Activated CD8-positive, alpha-beta memory T cell treated with anti-CD3 and anti-CD28 coated beads for 4 hours (primary cell): ENCODE measurements around the gene ZNF222.
A peak's percentile ranks its signal among the peaks of the same experiment; 100 is the strongest.

Experiments
- DNase-seq, 2 donors: peaks; one replicate each; pipeline ENCODE4 v3.0.0-alpha.2; 2020; ENCODE audit warnings: low read depth in 2 of 2

Gene ZNF222

DNA sequence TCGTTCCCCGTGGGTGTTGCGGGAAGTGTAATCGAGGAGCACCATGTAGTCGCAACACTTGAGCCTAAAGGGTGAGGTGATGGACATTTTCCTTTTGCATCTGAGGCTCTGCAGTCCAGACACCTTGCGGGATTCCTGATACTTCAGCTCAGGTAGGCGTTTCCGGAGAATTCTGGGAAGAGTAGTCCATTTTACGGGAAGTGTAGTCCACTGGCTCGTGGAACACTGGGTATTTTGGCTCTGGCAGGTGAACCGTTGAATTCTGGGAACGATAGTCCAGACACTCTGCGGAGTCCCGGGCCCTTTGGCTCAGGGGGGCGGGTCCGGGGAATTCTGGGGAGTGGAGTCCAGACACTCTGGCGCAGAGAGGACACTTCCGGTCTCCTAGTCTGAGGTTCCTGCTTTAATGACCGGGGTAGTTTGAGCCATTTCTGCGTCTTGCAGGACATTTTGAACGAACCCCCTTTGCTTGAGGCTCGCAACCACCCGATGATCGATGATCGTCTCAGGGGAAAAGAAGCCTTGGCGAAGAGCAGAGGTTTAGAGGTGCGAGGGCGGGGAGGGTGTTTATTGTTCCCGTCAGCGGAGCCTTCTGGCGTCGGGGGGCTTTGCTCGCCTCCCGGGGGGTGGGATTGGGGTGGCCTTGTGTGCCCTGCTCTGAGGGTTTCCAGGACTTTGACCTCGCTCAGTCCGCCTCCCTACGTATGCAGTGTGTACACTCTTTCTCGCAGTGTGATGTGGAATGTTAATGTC, 26.6 kb downstream of the ZNF222 start, which contains the start of gene ZNF223:
TSS of gene ZNF223 (plus strand) at position 387 of the 753 bp plus-strand sequence. CDS start 3,141 bp downstream, outside the sequence.
- DNase-seq: peak; percentile 34 to 43

DNA sequence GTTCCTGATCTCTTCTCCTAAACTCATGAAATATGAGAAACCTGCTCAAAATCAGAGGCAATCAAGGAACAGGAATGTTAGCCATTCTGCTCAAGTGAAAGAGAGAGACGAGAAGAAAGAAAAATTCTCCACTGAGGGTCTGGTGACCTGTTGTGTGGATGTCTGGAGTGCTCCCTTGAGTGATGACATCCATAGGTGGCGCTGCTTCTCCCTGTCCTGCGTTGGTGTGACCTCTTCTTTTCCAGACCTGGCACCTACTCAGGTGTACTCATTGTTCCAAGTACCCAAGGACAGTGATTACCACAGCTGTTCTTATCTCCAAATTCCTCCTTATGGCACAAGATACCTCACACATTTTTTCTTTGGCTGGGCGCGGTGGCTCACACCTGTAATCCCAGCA, 30.7 kb downstream of the ZNF222 start:
- no peak for DNase-seq

DNA sequence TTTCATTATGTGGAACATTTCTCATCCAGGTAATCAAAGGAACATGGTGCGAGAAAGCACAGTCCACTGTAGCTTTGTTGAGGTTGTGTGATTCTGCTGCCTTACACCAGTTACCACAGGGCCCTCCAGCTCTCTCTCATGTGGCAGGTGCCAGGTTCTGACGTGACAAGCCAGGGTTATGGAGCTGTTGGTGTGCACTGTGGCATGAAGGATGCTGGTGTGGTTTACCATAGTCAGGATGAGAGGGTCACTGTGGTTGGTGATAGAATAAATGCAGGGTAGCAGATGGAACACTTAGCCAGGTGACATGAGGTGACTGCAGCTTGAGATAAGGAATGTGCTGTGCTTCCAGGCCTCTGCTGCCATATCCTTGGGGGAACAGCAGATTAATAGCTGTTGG, 34.0 kb downstream of the ZNF222 start:
- DNase-seq: no peak

DNA sequence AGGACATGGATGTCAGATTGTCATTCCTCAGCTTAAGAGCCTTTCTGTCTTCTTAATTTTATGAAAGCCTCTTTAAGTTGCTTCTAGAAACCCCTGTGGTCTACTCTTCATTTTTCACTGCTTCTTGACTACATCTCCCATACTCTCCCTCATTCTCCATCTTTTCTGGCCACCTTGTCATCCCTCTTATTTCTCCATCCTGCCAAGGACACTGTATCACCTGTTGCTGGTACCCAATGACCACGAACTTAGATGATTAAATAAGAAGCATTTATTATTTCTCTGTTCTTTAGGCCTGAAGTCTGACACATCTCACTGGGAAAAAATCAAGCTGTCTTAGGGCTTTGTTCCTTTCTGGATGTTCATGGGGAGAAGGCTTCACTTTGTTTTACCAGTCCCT, 35.9 kb downstream of the ZNF222 start:
- DNase-seq: no peak

DNA sequence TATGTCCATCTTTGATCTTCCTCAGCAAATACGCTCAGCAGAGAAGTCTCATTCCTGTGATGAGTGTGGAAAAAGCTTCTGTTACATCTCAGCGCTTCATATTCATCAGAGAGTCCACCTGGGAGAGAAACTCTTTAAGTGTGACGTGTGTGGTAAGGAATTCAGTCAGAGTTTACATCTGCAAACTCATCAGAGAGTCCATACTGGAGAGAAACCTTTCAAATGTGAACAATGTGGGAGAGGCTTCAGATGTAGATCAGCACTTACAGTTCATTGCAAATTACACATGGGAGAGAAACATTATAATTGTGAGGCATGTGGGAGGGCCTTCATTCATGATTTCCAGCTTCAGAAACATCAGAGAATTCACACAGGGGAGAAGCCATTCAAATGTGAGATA, 41.1 kb downstream of the ZNF222 start:
- no peak for DNase-seq

DNA sequence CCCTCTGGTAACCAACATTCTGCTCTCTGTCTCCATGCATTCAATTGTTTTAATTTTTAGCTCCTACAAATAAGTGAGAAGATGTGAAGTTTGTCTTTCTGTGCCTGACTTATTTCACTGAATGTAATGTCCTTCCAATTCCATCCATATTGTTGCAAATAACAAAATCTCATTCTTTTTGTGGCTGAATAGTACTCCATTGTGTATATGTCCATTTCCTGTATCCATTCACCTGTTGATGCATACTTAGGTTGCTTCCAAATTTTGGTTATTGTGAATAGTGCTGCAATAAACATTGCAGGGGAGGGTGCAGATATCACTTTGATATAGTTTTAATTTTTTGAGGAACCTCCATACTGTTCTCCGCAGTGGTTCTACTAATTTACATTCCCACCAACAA, 44.2 kb downstream of the ZNF222 start:
- DNase-seq: no peak

DNA sequence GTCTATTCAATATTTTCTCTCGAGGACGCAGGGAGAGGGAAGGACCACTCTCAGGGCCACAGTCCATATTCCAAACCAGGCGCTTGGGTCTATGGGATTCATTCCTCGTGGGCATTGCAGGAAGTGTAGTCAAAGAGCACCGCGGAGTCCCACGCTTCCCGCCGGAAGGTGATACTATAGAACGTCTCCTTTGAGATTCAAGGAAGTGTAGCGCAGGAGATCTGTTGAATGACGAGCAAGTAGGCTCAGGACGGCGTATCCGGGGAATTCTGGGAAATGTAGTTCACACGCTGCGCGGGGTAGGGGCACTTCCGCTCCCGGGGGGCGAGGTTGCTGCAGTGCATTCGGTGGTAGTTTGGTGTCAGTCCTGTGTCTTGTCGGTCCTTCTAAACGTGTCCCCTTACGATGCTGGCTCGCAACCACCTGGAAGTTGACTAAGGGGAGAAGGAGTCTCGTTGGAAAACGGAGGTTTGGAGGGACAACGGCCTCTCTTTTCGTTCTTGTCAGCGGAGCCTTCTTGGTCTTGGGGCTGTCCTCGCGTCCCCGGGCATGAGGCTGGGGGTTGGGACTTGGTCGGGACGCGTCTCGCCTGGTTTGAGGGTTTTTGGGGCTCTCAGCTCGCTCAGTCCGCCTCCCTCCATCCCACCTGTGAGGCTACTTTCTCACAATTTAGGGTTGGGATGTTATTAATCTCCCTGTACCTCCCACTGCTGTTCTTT, 46.8 kb downstream of the ZNF222 start, which contains the start of gene ZNF284:
TSS of gene ZNF284 (plus strand) at position 336 of the 719 bp plus-strand sequence. CDS start 4,231 bp downstream, outside the sequence.
- peak; percentile 66 to 73 for DNase-seq

DNA sequence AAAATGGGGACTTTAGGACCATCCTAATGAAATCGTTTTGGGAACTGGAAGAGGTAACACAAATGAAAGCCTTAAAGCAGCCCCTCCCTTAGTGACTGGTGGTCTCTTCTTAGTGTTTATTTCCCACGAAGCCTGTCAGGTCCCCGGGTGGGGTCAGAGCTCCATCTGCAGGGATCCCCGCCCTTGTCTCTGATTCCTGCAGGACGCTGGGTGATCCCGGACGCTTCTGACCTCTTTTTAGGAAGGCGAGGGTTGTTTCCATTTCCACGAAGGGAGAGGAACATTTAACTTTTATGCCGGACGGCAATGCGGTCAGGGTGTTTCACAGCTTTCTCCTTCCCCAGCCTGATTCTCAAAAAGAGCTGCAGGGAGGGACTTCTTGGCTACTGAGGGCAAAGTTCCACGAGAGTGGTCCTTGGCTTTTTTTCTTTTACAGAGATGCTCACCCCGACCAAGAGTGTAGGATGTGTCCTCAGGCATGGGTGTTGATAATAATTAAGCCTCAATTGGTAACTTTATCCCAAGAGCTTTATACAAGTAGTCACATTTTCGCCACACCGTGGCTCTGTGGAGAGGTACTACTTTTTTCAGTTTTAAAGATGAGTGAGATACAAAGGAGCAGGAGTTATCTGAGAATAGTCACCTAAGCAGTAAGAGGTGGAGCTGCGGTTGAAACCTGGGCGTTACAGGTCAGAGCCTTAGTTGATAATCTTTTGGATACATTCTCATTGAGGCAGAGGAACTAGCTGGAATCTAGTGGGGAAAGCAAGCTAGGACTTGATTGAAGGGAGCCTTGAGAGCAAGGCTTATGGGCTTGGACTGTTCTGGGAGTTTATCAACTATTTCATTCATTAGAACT, 47.6 kb downstream of the ZNF222 start:
- DNase-seq: no peak

DNA sequence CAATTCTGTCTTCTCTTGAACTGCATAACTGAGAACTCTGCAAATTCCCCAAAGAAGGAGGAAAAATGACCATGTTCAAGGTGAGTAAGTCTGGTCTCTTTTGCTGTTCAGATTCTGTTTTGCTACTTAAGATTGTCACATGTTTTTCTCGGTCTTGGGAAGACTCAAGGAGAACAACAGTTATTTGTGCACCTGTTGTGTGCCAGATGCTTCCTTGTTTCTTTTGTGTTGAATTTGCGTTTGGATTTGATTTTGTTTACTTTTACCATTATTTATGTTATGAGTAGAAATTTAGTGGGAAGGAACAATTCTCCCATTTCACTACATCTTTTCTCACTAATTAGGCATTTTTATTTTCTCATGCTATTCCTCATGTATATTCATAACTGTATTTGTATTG, 51.1 kb downstream of the ZNF222 start:
- no peak for DNase-seq
